Brain microvascular endothelial cell (primary cell): ENCODE results near the gene ZNF276.

Experiments
- DNase-seq: peaks from one replicate; pipeline ENCODE4 v3.0.0-alpha.2; 2020
- H3K27ac ChIP-seq: fragments of 250-450 bp; sonication (Bioruptor Pico); 2 replicates; pipeline ENCODE4 v1.5.1; 2020; ENCODE audit warnings: mild to moderate bottlenecking, moderate library complexity
- H3K27me3 ChIP-seq: fragments of 250-450 bp; sonication (Bioruptor Pico); replicated peaks from 2 replicates; pipeline ENCODE4 v1.5.1; 2020; ENCODE audit warnings: mild to moderate bottlenecking
- H3K36me3 ChIP-seq: fragments of 250-450 bp; sonication (Bioruptor Pico); replicated peaks from 2 replicates; pipeline ENCODE4 v1.5.1; 2020; ENCODE audit warnings: mild to moderate bottlenecking
- H3K4me3 ChIP-seq: 2 replicates; pipeline ENCODE4 v1.5.1; 2011; ENCODE audit warnings: low read depth, mild to moderate bottlenecking, control low read depth, low read length, moderate library complexity
- CTCF ChIP-seq: IDR thresholded peaks from 2 replicates; pipeline ENCODE4 v1.5.1; 2011; ENCODE audit warnings: low read depth, mild to moderate bottlenecking, moderate library complexity, low read length, control low read depth, inconsistent platforms; ENCODE audit errors: missing control alignments
- in situ Hi-C: cut with HindIII; loops from 2 replicates; pipeline ENCODE4 v1.10.0; 2017; ENCODE audit warnings: low sequenced_read_pairs, low pct_ligation_motif_present

The ZNF276 gene

GRCh38 chr16:89746043-89746442 lies 24.7 kb downstream of the ZNF276 start:
- no peak for DNase-seq
- no peak for TF ChIP-seq CTCF
- Histone ChIP-seq H3K36me3 (peaks cover 11% of the 10 kb centered on the region), H3K27me3 (no peaks in the 10 kb centered on the region), H3K4me3 (no peak overlapping the region), H3K27ac (no peak overlapping the region)
- in situ Hi-C loops: no loop called here

GRCh38 chr16:89748076-89748475 lies 26.7 kb downstream of the ZNF276 start:
- in situ Hi-C loops: no loop called here
- Histone ChIP-seq H3K36me3 (peaks cover 5% of the 10 kb centered on the region), H3K4me3 (no peak overlapping the region), H3K27me3 (no peaks in the 10 kb centered on the region), H3K27ac (no peak overlapping the region)
- no peak for DNase-seq
- no peak for TF ChIP-seq CTCF

GRCh38 chr16:89748921-89749320 lies 27.6 kb downstream of the ZNF276 start:
- Histone ChIP-seq H3K36me3 (peaks cover 5% of the 10 kb centered on the region), H3K27ac (no peak overlapping the region), H3K4me3 (no peak overlapping the region), H3K27me3 (no peaks in the 10 kb centered on the region)
- in situ Hi-C loops: no loop called here
- no peak for DNase-seq
- TF ChIP-seq CTCF: no peak

GRCh38 chr16:89749637-89750036 lies 28.3 kb downstream of the ZNF276 start:
- Histone ChIP-seq H3K27me3 (no peaks in the 10 kb centered on the region), H3K4me3 (no peak overlapping the region), H3K36me3 (peaks cover 5% of the 10 kb centered on the region), H3K27ac (no peak overlapping the region)
- in situ Hi-C loops: no loop called here
- no peak for TF ChIP-seq CTCF
- DNase-seq: no peak

- Histone ChIP-seq H3K4me3 (no peak overlapping the region), H3K36me3 (peaks cover 8% of the 10 kb centered on the region), H3K27ac (no peak overlapping the region), H3K27me3 (no peaks in the 10 kb centered on the region)
- DNase-seq: no peak
- in situ Hi-C loops: no loop called here
- no peak for TF ChIP-seq CTCF
Measured at GRCh38 chr16:89759746-89760340, 38.5 kb downstream of the ZNF276 start.

GRCh38 chr16:89761304-89761922 lies 40.1 kb downstream of the ZNF276 start:
- in situ Hi-C loops: no loop called here
- no peak for TF ChIP-seq CTCF
- no peak for DNase-seq
- H3K36me3 ChIP-seq: peaks cover 8% of the 10 kb centered on the region
- H3K27ac ChIP-seq: no peak overlapping the region
- no peak overlapping the region for H3K4me3 ChIP-seq
- no peaks in the 10 kb centered on the region for H3K27me3 ChIP-seq
